HEK293 (cell line): ENCODE results near the gene VPS35L.

Experiments
- CTCF ChIA-PET: fragments of 350-600 bp; formaldehyde crosslinking; extraction: SDS; loops from one replicate; lab custom pipeline; 2021; ENCODE audit warnings: antibody characterized with exemption; lab: Yijun Ruan, JAX
- POLR2A ChIA-PET: fragments of 300-600 bp; formaldehyde crosslinking; extraction: SDS; loops from one replicate; lab custom pipeline; 2020; ENCODE audit warnings: antibody characterized with exemption, inconsistent platforms; lab: Yijun Ruan, JAX
- H3K27ac ChIP-seq: fragments of 200-500 bp; sonication (Bioruptor generic); 2 replicates; pipeline ENCODE4 v1.5.1; 2014; ENCODE audit warnings: low read depth, low read length, control low read depth, inconsistent platforms; ENCODE audit errors: extremely low read depth
- H3K36me3 ChIP-seq, 2 experiments: fragments of 200-500 bp in 1 of 2; sonication (Bioruptor generic) in 1 of 2; 1 replicate in 1 of 2; 2 replicates in 1 of 2; pipeline ENCODE4 v1.5.1; 2014 to 2017; ENCODE audit warnings: inconsistent platforms in 2 of 2, low read length in 2 of 2; ENCODE audit not compliant: control insufficient read depth in 2 of 2, insufficient read depth in 1 of 2
- H3K4me1 ChIP-seq: fragments of 200-500 bp; sonication (Bioruptor generic); 2 replicates; pipeline ENCODE4 v1.5.1; 2014; ENCODE audit warnings: mild to moderate bottlenecking, low read length, inconsistent platforms; ENCODE audit not compliant: control insufficient read depth, insufficient read depth
- H3K4me3 ChIP-seq: 2 replicates; pipeline ENCODE4 v1.5.1; 2011; ENCODE audit warnings: low read depth, mild to moderate bottlenecking, control low read depth, low read length, moderate library complexity
- H3K9me3 ChIP-seq: fragments of 200-500 bp; sonication (Bioruptor generic); 2 replicates; pipeline ENCODE4 v1.5.1; 2014; ENCODE audit warnings: low read depth, low read length, inconsistent platforms; ENCODE audit not compliant: control insufficient read depth, insufficient read depth
- AEBP2 ChIP-seq: fragments of 450-650 bp; formaldehyde crosslinking; IDR thresholded peaks from 2 replicates; pipeline ENCODE4 v1.5.1; 2016; ENCODE audit warnings: missing biosample characterization, missing genetic modification characterization, borderline replicate concordance
- KLF8 ChIP-seq: fragments of 450-650 bp; formaldehyde crosslinking; IDR thresholded peaks from 2 replicates; pipeline ENCODE4 v1.5.1; 2016; ENCODE audit warnings: missing biosample characterization, missing genetic modification characterization
- MZF1 ChIP-seq: fragments of 450-650 bp; formaldehyde crosslinking; IDR thresholded peaks from 2 replicates; pipeline ENCODE4 v1.5.1; 2017; ENCODE audit warnings: missing biosample characterization, missing genetic modification characterization, borderline replicate concordance
- PBX3 ChIP-seq: sonication (generic); formaldehyde crosslinking; IDR thresholded peaks from 2 replicates; pipeline ENCODE4 v1.8.1; 2022; ENCODE audit warnings: mild to moderate bottlenecking, moderate library complexity, missing genetic modification reagents
- SCRT2 ChIP-seq: fragments of 450-650 bp; formaldehyde crosslinking; IDR thresholded peaks from 2 replicates; pipeline ENCODE4 v1.5.1; 2016; ENCODE audit warnings: missing biosample characterization, missing genetic modification characterization
- ZEB2 ChIP-seq: fragments of 450-650 bp; formaldehyde crosslinking; IDR thresholded peaks from 2 replicates; pipeline ENCODE4 v1.5.1; 2016; ENCODE audit warnings: missing biosample characterization, missing genetic modification characterization
- ZFHX2 ChIP-seq: fragments of 450-650 bp; formaldehyde crosslinking; conservative IDR thresholded peaks from 2 replicates; pipeline ENCODE4 v1.5.1; 2016; ENCODE audit warnings: missing biosample characterization, missing genetic modification characterization
- ZNF138 ChIP-seq: fragments of 450-650 bp; formaldehyde crosslinking; IDR thresholded peaks from 2 replicates; pipeline ENCODE4 v1.5.1; 2016; ENCODE audit warnings: missing biosample characterization, missing genetic modification characterization, borderline replicate concordance
- ZNF23 ChIP-seq: fragments of 450-650 bp; formaldehyde crosslinking; IDR thresholded peaks from 2 replicates; pipeline ENCODE4 v1.5.1; 2016; ENCODE audit warnings: missing biosample characterization, missing genetic modification characterization, borderline replicate concordance
- ZNF239 ChIP-seq: fragments of 450-650 bp; formaldehyde crosslinking; IDR thresholded peaks from 2 replicates; pipeline ENCODE4 v1.5.1; 2016; ENCODE audit warnings: missing biosample characterization, missing genetic modification characterization
- ZNF26 ChIP-seq: fragments of 450-650 bp; formaldehyde crosslinking; IDR thresholded peaks from 2 replicates; pipeline ENCODE4 v1.5.1; 2016; ENCODE audit warnings: missing biosample characterization, missing genetic modification characterization
- ZNF280C ChIP-seq: fragments of 450-650 bp; formaldehyde crosslinking; IDR thresholded peaks from 2 replicates; pipeline ENCODE4 v1.5.1; 2016; ENCODE audit warnings: missing biosample characterization, missing genetic modification characterization
- ZNF449 ChIP-seq: fragments of 450-650 bp; formaldehyde crosslinking; IDR thresholded peaks from 2 replicates; pipeline ENCODE4 v1.5.1; 2017; ENCODE audit warnings: missing biosample characterization, mild to moderate bottlenecking, missing genetic modification characterization, moderate library complexity
- ZNF521 ChIP-seq: fragments of 450-650 bp; formaldehyde crosslinking; IDR thresholded peaks from 2 replicates; pipeline ENCODE4 v1.5.1; 2017; ENCODE audit warnings: missing biosample characterization, mild to moderate bottlenecking, missing genetic modification characterization
- ZNF560 ChIP-seq: fragments of 450-650 bp; formaldehyde crosslinking; IDR thresholded peaks from 2 replicates; pipeline ENCODE4 v1.5.1; 2017; ENCODE audit warnings: missing biosample characterization, missing genetic modification characterization, borderline replicate concordance
- ZNF571 ChIP-seq: fragments of 450-650 bp; formaldehyde crosslinking; IDR thresholded peaks from 2 replicates; pipeline ENCODE4 v1.5.0; 2017; ENCODE audit warnings: missing biosample characterization, missing genetic modification characterization
- ZNF76 ChIP-seq: fragments of 450-650 bp; formaldehyde crosslinking; IDR thresholded peaks from 2 replicates; pipeline ENCODE4; 2016; ENCODE audit warnings: low read depth, missing biosample characterization, missing genetic modification characterization, borderline replicate concordance
- ZSCAN18 ChIP-seq: fragments of 450-650 bp; formaldehyde crosslinking; IDR thresholded peaks from 2 replicates; pipeline ENCODE4 v1.5.1; 2016; ENCODE audit warnings: missing biosample characterization, missing genetic modification characterization

Gene VPS35L

GRCh38 chr16:19527161-19527560 lies 28.3 kb upstream of the VPS35L start:
- no peak overlapping the region for H3K27ac ChIP-seq
- no peak overlapping the region for H3K4me3 ChIP-seq
- no peak for TF ChIP-seq ZNF449 (tag by site-specific recombination)
- no peak for TF ChIP-seq ZFHX2 (tag by site-specific recombination)
- no peak for TF ChIP-seq ZEB2
- TF ChIP-seq ZNF26 (tag by site-specific recombination): no peak
- TF ChIP-seq ZNF23 (tag by site-specific recombination): no peak
- no peak for TF ChIP-seq ZNF560
- no peak for TF ChIP-seq MZF1
- TF ChIP-seq ZSCAN18 (tag by site-specific recombination): no peak
- no peak for TF ChIP-seq ZNF138 (tag by site-specific recombination)
- TF ChIP-seq SCRT2 (tag by site-specific recombination): no peak
- TF ChIP-seq ZNF280C (tag by site-specific recombination): no peak
- no peak for TF ChIP-seq ZNF239
- no peak for TF ChIP-seq PBX3
- TF ChIP-seq ZNF521 (tag by site-specific recombination): no peak
- TF ChIP-seq ZNF571: no peak
- no peak for TF ChIP-seq AEBP2 (tag by site-specific recombination)
- no peak for TF ChIP-seq KLF8
- TF ChIP-seq ZNF76 (tag by site-specific recombination): no peak
- no peaks in the 10 kb centered on the region for H3K9me3 ChIP-seq
- CTCF ChIA-PET: no interaction called here
- H3K4me1 ChIP-seq: peaks cover 10% of the 10 kb centered on the region; the same call in 1 of the 2 replicates
- POLR2A ChIA-PET: no interaction called here
- peaks cover 14 to 37% of the 10 kb centered on the region in 2 experiments for H3K36me3 ChIP-seq
